ENCODE results near the gene ZC3H14. TPM values are rescaled to one million over a fixed set of nuclear protein-coding genes. Genes with fewer than 3 reads are reported as not detected.

ZC3H14 gene
- total and polyA plus RNA-seq, 7 donors = 28.5 to 45.0 (median 37.1) TPM

DNA sequence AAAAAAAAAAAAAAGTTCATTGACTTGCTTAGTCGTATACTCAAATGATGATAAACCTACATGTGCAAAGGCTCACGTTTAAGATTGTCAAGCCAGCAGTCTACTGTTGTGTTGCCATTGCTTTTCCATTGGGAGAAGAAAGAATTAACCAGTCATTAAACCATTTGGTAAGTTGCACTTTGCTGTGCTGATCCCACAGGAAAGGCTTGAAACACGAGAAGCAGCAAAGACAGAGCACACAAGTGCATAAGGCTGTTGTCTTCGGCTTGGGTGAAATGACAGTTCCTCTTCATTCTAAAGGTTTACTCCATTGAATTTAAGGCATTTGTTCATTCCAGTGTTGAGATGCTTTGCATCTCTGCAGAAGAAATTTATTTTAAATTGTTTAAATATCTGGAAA is 50.1 kb downstream of the ZC3H14 start:
- intact Hi-C loops (cut with DNase I) = no loop called here
- TF ChIP-seq, protein P1, sequence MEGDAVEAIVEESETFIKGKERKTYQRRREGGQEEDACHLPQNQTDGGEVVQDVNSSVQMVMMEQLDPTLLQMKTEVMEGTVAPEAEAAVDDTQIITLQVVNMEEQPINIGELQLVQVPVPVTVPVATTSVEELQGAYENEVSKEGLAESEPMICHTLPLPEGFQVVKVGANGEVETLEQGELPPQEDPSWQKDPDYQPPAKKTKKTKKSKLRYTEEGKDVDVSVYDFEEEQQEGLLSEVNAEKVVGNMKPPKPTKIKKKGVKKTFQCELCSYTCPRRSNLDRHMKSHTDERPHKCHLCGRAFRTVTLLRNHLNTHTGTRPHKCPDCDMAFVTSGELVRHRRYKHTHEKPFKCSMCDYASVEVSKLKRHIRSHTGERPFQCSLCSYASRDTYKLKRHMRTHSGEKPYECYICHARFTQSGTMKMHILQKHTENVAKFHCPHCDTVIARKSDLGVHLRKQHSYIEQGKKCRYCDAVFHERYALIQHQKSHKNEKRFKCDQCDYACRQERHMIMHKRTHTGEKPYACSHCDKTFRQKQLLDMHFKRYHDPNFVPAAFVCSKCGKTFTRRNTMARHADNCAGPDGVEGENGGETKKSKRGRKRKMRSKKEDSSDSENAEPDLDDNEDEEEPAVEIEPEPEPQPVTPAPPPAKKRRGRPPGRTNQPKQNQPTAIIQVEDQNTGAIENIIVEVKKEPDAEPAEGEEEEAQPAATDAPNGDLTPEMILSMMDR (IDR thresholded peaks at IDR 0.05) = no peak
- WGBS, 3 donors = 54 to 71% (median 66%) methylated on average over 4 of the region's 4 CpGs
- DNase-seq (no peak), ATAC-seq (no peak)
- Histone ChIP-seq H3K4me3 (no peak overlapping the region), H3K27ac (no peak overlapping the region), H3K27me3 (ENCODE audit: insufficient read depth in 3 of 3, low read length in 2 of 3) (no peaks in the 10 kb centered on the region), H3K4me1 (peaks cover 7% of the 10 kb centered on the region), H3K9me3 (no peaks in the 10 kb centered on the region), H3K36me3 (ENCODE audit: insufficient read depth in 1 of 2, low read depth in 1 of 2) (peaks cover 13 to 79% of the 10 kb centered on the region in 2 donors)

DNA sequence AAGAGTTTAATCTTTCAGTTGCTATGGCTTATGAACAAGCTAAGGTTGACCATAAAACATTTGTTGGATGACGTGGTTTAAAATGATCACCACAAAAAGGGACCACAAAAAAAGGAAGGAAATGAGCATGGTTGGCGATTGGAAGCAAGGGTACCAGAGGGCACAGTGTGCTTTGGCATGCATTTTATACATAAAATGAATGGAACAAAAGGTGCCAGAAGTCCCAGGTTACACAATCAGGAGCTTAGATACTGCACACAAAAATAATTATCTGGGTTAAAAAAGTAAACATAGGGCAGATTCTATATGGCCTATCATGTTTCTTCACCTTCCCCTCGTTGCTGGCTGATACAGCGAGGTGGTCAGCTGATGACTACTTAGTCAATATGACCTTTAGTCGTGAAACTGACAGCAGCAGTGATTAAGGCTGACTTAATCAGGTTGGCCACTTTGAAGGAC is 50.7 kb downstream of the ZC3H14 start:
- no peak overlapping the region for H3K4me3 ChIP-seq
- peaks cover 7% of the 10 kb centered on the region for H3K4me1 ChIP-seq
- no peak for DNase-seq
- intact Hi-C loops (cut with DNase I) = no loop called here
- no peak for ATAC-seq
- no peak overlapping the region for H3K27ac ChIP-seq
- WGBS, 3 donors = 44 to 64% (median 51%) methylated on average over 5 of the region's 5 CpGs
- no peaks in the 10 kb centered on the region for H3K27me3 ChIP-seq (ENCODE audit: insufficient read depth in 3 of 3, low read length in 2 of 3)
- TF ChIP-seq, protein P1 (IDR thresholded peaks at IDR 0.05) = no peak
- H3K9me3 ChIP-seq = no peaks in the 10 kb centered on the region
- peaks cover 11 to 74% of the 10 kb centered on the region in 2 donors for H3K36me3 ChIP-seq (ENCODE audit: insufficient read depth in 1 of 2, low read depth in 1 of 2)

DNA sequence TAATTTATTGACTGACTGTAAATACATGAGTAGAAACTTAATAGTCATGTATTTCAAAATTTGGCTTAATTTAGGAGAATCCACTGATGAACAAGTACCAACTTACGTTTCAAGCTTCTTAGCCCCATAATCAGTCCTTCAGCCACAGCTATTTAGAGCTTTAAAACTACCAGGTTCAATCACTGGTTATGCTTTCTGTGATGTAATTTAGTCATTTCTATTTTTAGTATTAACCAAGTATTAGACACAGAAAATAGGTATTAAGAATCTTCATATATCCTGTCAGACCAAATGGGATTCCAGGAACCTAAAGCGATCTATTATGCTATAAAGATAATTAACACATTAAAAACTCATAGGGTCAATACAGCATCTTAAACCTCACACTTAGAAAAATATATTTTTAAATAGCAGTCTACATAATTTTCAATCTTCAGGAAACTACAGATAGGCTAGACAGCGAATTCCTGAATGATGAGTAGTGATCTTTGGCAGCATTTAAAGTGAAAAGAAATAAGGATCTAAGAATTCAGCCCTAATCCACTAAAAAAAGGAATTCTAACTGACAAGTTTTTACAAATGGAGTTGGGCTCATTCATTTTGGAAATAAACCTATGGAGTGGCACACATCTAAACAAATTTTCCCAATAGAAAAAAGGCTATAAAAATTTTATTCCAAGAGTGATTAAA is 51.5 kb downstream of the ZC3H14 start:
- peaks cover 7% of the 10 kb centered on the region for H3K4me1 ChIP-seq
- ATAC-seq = no peak
- no peak for DNase-seq
- no peak overlapping the region for H3K27ac ChIP-seq
- H3K36me3 ChIP-seq (ENCODE audit: insufficient read depth in 1 of 2, low read depth in 1 of 2) = peaks cover 11 to 66% of the 10 kb centered on the region in 2 donors
- intact Hi-C loops (cut with DNase I) = no loop called here
- H3K4me3 ChIP-seq = no peak overlapping the region
- no peaks in the 10 kb centered on the region for H3K9me3 ChIP-seq
- 78 to 88% (median 86%) methylated on average over 3 of the region's 3 CpGs for whole genome bisulfite sequencing, 3 donors
- TF ChIP-seq, protein P1 (IDR thresholded peaks at IDR 0.05) = no peak
- no peaks in the 10 kb centered on the region for H3K27me3 ChIP-seq (ENCODE audit: insufficient read depth in 3 of 3, low read length in 2 of 3)

DNA sequence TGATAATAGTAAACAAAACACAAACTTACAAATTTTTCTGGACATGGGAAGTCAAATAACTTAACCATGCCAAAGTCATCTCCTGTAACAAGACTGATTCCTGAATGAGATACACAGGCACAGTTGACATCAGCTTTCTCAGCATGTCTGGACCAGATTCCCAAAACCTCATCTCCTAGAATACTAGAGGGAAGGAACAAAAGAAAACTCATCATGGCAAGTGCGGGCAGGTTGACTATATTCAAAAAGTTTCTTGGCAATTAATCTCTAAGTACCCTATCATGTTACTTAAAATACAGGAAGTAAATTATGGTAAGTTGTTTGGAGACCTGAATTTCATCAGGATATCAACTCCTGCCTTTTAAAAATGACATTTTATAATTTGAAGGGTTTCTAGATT is 53.9 kb downstream of the ZC3H14 start:
- ATAC-seq = no peak
- WGBS, 3 donors = 84 to 91% (median 89%) methylated on average over 1 of the region's 1 CpG
- Histone ChIP-seq H3K4me1 (peaks cover 7% of the 10 kb centered on the region), H3K27ac (no peak overlapping the region), H3K27me3 (ENCODE audit: insufficient read depth in 3 of 3, low read length in 2 of 3) (no peaks in the 10 kb centered on the region), H3K36me3 (ENCODE audit: insufficient read depth in 1 of 2, low read depth in 1 of 2) (peaks cover 0 to 43% of the 10 kb centered on the region in 2 donors), H3K4me3 (no peak overlapping the region), H3K9me3 (no peaks in the 10 kb centered on the region)
- TF ChIP-seq, protein P1 (IDR thresholded peaks at IDR 0.05) = no peak
- DNase-seq = no peak
- intact Hi-C loops (cut with DNase I) = no loop called here

DNA sequence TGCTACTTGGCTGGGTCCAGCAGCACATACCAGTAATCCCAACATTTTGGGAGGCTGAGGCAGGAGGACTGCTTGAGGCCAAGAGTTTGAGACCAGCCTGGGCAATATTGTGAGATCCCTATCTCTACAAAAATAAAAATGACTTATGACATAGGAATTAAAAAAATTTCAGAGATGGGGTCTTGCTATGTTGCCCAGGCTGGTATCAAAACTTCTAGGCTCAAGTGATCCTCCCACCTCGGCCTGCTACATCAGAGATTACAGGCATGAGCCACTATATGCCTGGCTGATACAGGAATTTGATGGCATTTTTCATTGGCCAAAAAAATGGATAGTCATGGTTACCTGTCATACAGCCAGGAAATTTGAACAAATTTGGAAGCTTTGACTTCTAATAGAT is 54.6 kb downstream of the ZC3H14 start:
- Histone ChIP-seq H3K27ac (no peak overlapping the region), H3K4me3 (no peak overlapping the region), H3K4me1 (peaks cover 7% of the 10 kb centered on the region), H3K9me3 (no peaks in the 10 kb centered on the region), H3K36me3 (ENCODE audit: insufficient read depth in 1 of 2, low read depth in 1 of 2) (peaks cover 0 to 35% of the 10 kb centered on the region in 2 donors), H3K27me3 (ENCODE audit: insufficient read depth in 3 of 3, low read length in 2 of 3) (no peaks in the 10 kb centered on the region)
- ATAC-seq (no peak), DNase-seq (no peak)
- intact Hi-C loops (cut with DNase I) = no loop called here
- TF ChIP-seq, protein P1 (IDR thresholded peaks at IDR 0.05) = no peak
- WGBS, 3 donors = 92 to 96% (median 94%) methylated on average over 1 of the region's 1 CpG

Measured in psoas muscle (tissue), 8 donors.